ENCODE measurements around the gene BABAM1. TPM values are rescaled to one million over a fixed set of nuclear protein-coding genes. Genes with fewer than 3 reads are reported as not detected.
A peak's percentile ranks its signal among the peaks of the same experiment; 100 is the strongest.

The BABAM1 gene
- total RNA-seq, result 100 to 1,000 TPM; 106 to 127 (median 106) TPM
- total RNA-seq (2013), result 89.6 TPM

- ATAC-seq, result peak; percentile 90 to 97 (median 91)
Measured at GRCh38 chr19:17266975-17267788, at the start of gene BABAM1. TSS of gene BABAM1 (plus strand) at chr19:17267443. CDS start at chr19:17268807, 1,364 bp downstream.

DNA sequence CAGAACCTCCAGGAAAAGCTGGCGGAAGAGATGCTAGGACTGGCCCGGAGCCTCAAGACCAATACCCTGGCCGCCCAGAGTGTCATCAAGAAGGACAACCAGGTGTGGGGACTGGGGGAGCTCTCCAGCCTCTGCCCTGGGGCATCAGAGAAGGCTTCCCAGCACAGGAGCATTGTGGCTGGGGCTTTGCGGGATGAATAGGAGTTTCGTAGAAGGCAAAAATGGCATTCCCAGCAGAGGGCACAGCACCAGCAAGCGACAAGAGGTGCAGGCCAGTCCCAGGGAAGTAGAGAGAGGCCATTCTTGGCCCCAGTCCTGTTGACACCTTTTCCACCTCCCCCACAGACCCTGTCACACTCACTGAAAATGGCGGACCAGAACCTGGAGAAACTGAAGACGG lies 48.0 kb upstream of the BABAM1 start:
- no peak overlapping the region for H3K27ac Mint-ChIP-seq
- TF ChIP-seq CTCF (IDR thresholded peaks at IDR 0.05), result no peak

More at GRCh38 chr19:17266975-17267788, at the start of gene BABAM1:
- no peaks in the 10 kb centered on the region for H3K27me3 Mint-ChIP-seq (ENCODE audit: low read depth in 2 of 2)
- peak within 1 kb of the TSS; percentile 88 for H3K4me3 Mint-ChIP-seq
- peaks cover 15 to 16% of the 10 kb centered on the region in 2 donors for H3K4me1 Mint-ChIP-seq
- H3K4me3 ChIP-seq (ENCODE audit: low read length), result peak within 1 kb of the TSS; percentile 82
- H3K36me3 ChIP-seq (ENCODE audit: control insufficient read depth, insufficient read depth, low read length), result peaks cover 17% of the 10 kb centered on the region
- H3K9me3 Mint-ChIP-seq, result no peaks in the 10 kb centered on the region
- H3K27me3 ChIP-seq (ENCODE audit: control insufficient read depth, insufficient read depth, low read length), result no peaks in the 10 kb centered on the region
- WGBS (ENCODE audit: insufficient coverage), result 0% methylated on average over 27 of the region's 27 CpGs
- H3K27ac ChIP-seq (ENCODE audit: low read length), result peak within 1 kb of the TSS; percentile 63
- peaks cover 24% of the 10 kb centered on the region for H3K4me1 ChIP-seq (ENCODE audit: control insufficient read depth, insufficient read depth, low read length)
- no peaks in the 10 kb centered on the region for H3K36me3 Mint-ChIP-seq
- H3K9me3 ChIP-seq (ENCODE audit: control insufficient read depth, insufficient read depth, low read length), result no peaks in the 10 kb centered on the region
- intact Hi-C loops (cut with micrococcal nuclease), result loop anchor here (1.0 to 5.0 kb wide), 3 partner anchors 38 to 70 kb away; partner anchors contain the start of genes GTPBP3, MRPL34 and OCEL1
- peak within 1 kb of the TSS; percentile 85 for H3K27ac Mint-ChIP-seq
- no peak for TF ChIP-seq CTCF (IDR thresholded peaks at IDR 0.05)
- DNase-seq, result peak; percentile 86 to 98

GRCh38 chr19:17220207-17220758 lies 47.0 kb upstream of the BABAM1 start:
- Histone ChIP-seq H3K36me3 (ENCODE audit: control insufficient read depth, insufficient read depth, low read length) (peaks cover 8% of the 10 kb centered on the region), H3K27ac (ENCODE audit: low read length) (no peak overlapping the region), H3K4me1 (ENCODE audit: control insufficient read depth, insufficient read depth, low read length) (peaks cover 11% of the 10 kb centered on the region), H3K9me3 (ENCODE audit: control insufficient read depth, insufficient read depth, low read length) (no peaks in the 10 kb centered on the region), H3K27me3 (ENCODE audit: control insufficient read depth, insufficient read depth, low read length) (no peaks in the 10 kb centered on the region), H3K4me3 (ENCODE audit: low read length) (no peak overlapping the region)
- TF ChIP-seq CTCF (IDR thresholded peaks at IDR 0.05), result no peak
- 78% methylated on average over 14 of the region's 14 CpGs for WGBS (ENCODE audit: insufficient coverage)
- intact Hi-C loops (cut with micrococcal nuclease), result no loop called here
- no peak overlapping the region for H3K4me3 Mint-ChIP-seq
- no peaks in the 10 kb centered on the region for H3K9me3 Mint-ChIP-seq
- H3K27ac Mint-ChIP-seq, result no peak overlapping the region
- H3K36me3 Mint-ChIP-seq, result no peaks in the 10 kb centered on the region
- DNase-seq, result no peak
- no peak for ATAC-seq
- H3K27me3 Mint-ChIP-seq (ENCODE audit: low read depth in 2 of 2), result no peaks in the 10 kb centered on the region
- peaks cover under 1 to 7% of the 10 kb centered on the region in 2 donors for H3K4me1 Mint-ChIP-seq

More for the DNA sequence above, 48.0 kb upstream of the BABAM1 start:
- Histone ChIP-seq H3K4me1 (ENCODE audit: control insufficient read depth, insufficient read depth, low read length) (peaks cover 16% of the 10 kb centered on the region), H3K4me3 (ENCODE audit: low read length) (no peak overlapping the region), H3K27me3 (ENCODE audit: control insufficient read depth, insufficient read depth, low read length) (no peaks in the 10 kb centered on the region), H3K27ac (ENCODE audit: low read length) (no peak overlapping the region), H3K9me3 (ENCODE audit: control insufficient read depth, insufficient read depth, low read length) (no peaks in the 10 kb centered on the region), H3K36me3 (ENCODE audit: control insufficient read depth, insufficient read depth, low read length) (peaks cover 8% of the 10 kb centered on the region)
- over 99% methylated on average over 8 of the region's 8 CpGs for WGBS (ENCODE audit: insufficient coverage)
- intact Hi-C loops (cut with micrococcal nuclease), result no loop called here
- no peak for ATAC-seq
- Mint-ChIP-seq H3K9me3 (no peaks in the 10 kb centered on the region), H3K4me3 (no peak overlapping the region), H3K27me3 (ENCODE audit: low read depth in 2 of 2) (no peaks in the 10 kb centered on the region), H3K4me1 (peaks cover 8 to 17% of the 10 kb centered on the region in 2 donors), H3K36me3 (no peaks in the 10 kb centered on the region)
- no peak for DNase-seq
